HepG2 (cell line): Measurements from ENCODE around the gene POC1A. TPM values are rescaled to one million over a fixed set of nuclear protein-coding genes. Genes with fewer than 3 reads are reported as not detected.
A peak's percentile ranks its signal among the peaks of the same experiment; 100 is the strongest.

Experiments
- AGO2 ChIP-seq: fragments of 200-400 bp; formaldehyde crosslinking; optimal IDR thresholded peaks from 2 replicates; pipeline ENCODE3; 2017; ENCODE audit warnings: mild to moderate bottlenecking, low read depth, low read length, moderate library complexity
- ASH2L ChIP-seq: fragments of 300-600, 200-600 bp; sonication (generic); IDR thresholded peaks from 2 replicates; pipeline ENCODE4 v1.7.0; 2017; ENCODE audit warnings: low read depth, mild to moderate bottlenecking, moderate library complexity, mixed read lengths, low read length; ENCODE audit not compliant: insufficient read length
- ATF7 ChIP-seq, 2 experiments: fragments of 450-650 bp in 1 of 2; sonication (generic) in 1 of 2; formaldehyde crosslinking in 1 of 2; IDR thresholded peaks; 2 replicates each; pipeline versions ENCODE4 v1.4.0 to v1.6.1; 2016 to 2020; ENCODE audit warnings: antibody characterized with exemption in 1 of 2, mild to moderate bottlenecking in 1 of 2, missing genetic modification reagents in 1 of 2
- CEBPB ChIP-seq: IDR thresholded peaks from 2 replicates; pipeline ENCODE4 v1.6.1; 2011; ENCODE audit warnings: low read depth, low read length, improper control_type of control experiment, borderline replicate concordance
- CEBPZ ChIP-seq: IDR thresholded peaks from 2 replicates; pipeline ENCODE4 v1.6.1; 2012; ENCODE audit warnings: low read length, improper control_type of control experiment
- DNMT1 ChIP-seq: sonication (generic); formaldehyde crosslinking; IDR thresholded peaks from 2 replicates; pipeline ENCODE4 v1.5.1; 2020; ENCODE audit warnings: mild to moderate bottlenecking, missing genetic modification reagents
- ELF1 ChIP-seq: sonication (generic); formaldehyde crosslinking; IDR thresholded peaks from 2 replicates; pipeline ENCODE4 v1.4.0; 2020; ENCODE audit warnings: missing genetic modification reagents
- IKZF5 ChIP-seq: IDR thresholded peaks from 2 replicates; pipeline ENCODE4 v1.6.1; 2018; ENCODE audit warnings: missing genetic modification reagents, mild to moderate bottlenecking, missing compliant biosample characterization
- MAZ ChIP-seq, 2 experiments: sonication (generic) in 1 of 2; formaldehyde crosslinking in 1 of 2; IDR thresholded peaks; 2 replicates each; pipeline versions ENCODE4 v1.5.0 to v1.6.1; 2012 to 2020; ENCODE audit warnings: low read depth in 2 of 2, mild to moderate bottlenecking in 2 of 2, borderline replicate concordance in 1 of 2, improper control_type of control experiment in 1 of 2, low read length in 1 of 2, missing genetic modification reagents in 1 of 2, moderate library complexity in 1 of 2
- MXI1 ChIP-seq: IDR thresholded peaks from 3 replicates; pipeline ENCODE4 v1.6.1; 2012; ENCODE audit warnings: low read depth, low read length, inconsistent platforms, borderline replicate concordance
- NFYC ChIP-seq: IDR thresholded peaks from 2 replicates; pipeline ENCODE4 v1.6.1; 2016; ENCODE audit warnings: missing genetic modification reagents, missing compliant biosample characterization
- RNF2 ChIP-seq: fragments of 450-650 bp; conservative IDR thresholded peaks from 2 replicates; pipeline ENCODE4 v1.6.1; 2016; ENCODE audit warnings: low read depth
- RXRB ChIP-seq: IDR thresholded peaks from 2 replicates; pipeline ENCODE4 v1.6.1; 2016; ENCODE audit warnings: borderline replicate concordance, missing genetic modification reagents, missing compliant biosample characterization
- SP2 ChIP-seq: sonication (generic); formaldehyde crosslinking; IDR thresholded peaks from 2 replicates; pipeline ENCODE4 v1.5.1; 2020; ENCODE audit warnings: mild to moderate bottlenecking, missing genetic modification reagents
- SRSF4 ChIP-seq: fragments of 200-400 bp; formaldehyde crosslinking; IDR thresholded peaks from one replicate; pipeline ENCODE4 v1.6.1; 2018; ENCODE audit warnings: mild to moderate bottlenecking, low read depth, low read length, moderate library complexity; ENCODE audit not compliant: poor library complexity, severe bottlenecking
- ZBTB14 ChIP-seq: sonication (generic); formaldehyde crosslinking; IDR thresholded peaks from 2 replicates; pipeline ENCODE4 v1.4.0; 2020; ENCODE audit warnings: missing genetic modification reagents
- ZNF10 ChIP-seq: sonication (generic); formaldehyde crosslinking; IDR thresholded peaks from 2 replicates; pipeline ENCODE4 v1.4.0; 2020; ENCODE audit warnings: mild to moderate bottlenecking, low read depth, missing genetic modification reagents, borderline replicate concordance
- ZNF343 ChIP-seq: sonication (generic); formaldehyde crosslinking; IDR thresholded peaks from 2 replicates; pipeline ENCODE4 v1.4.0; 2020; ENCODE audit warnings: mild to moderate bottlenecking, missing genetic modification reagents
- ZNF687 ChIP-seq: sonication (generic); formaldehyde crosslinking; IDR thresholded peaks from 2 replicates; pipeline ENCODE4 v1.5.1; 2020; ENCODE audit warnings: mild to moderate bottlenecking, missing genetic modification reagents, moderate library complexity
- polyA plus RNA-seq, 8 experiments: library from polyadenylated mRNA; depleted of rRNA in 3 of 8; stranded (reverse) in 7 of 8; unstranded in 1 of 8; fragments of >200 nt; fragmentation: Illumina TruSeq in 4 of 8; extraction: Trizol in 4 of 8; gene quantifications; 2 replicates each; pipeline versions ENCODE4 v1.2.1 to v1.2.3, GENCODE V29; 2011 to 2016; ENCODE audit warnings: low read depth in 4 of 8, missing spikeins in 1 of 8, mixed read lengths in 1 of 8; ENCODE audit not compliant: insufficient read depth in 1 of 8
- total RNA-seq, 5 experiments: library from RNA; depleted of rRNA; stranded (reverse); fragments of >200 nt; fragmentation: Illumina TruSeq; extraction: Trizol; gene quantifications; 2 replicates each; pipeline ENCODE4 v1.2.3, GENCODE V29; 2016; ENCODE audit warnings: low read depth in 1 of 5

POC1A gene
- total and polyA plus RNA-seq, 2 of the 13 experiments (the other 11 are each of a cell fraction or from before 2014, with no cell fraction given), result 14.6 to 20.0 TPM

- no peak for TF ChIP-seq ZNF10 (CRISPR knock-in tag)
- no peak for TF ChIP-seq NFYC (CRISPR knock-in tag)
- peak; percentile 52; the same call in 1 of the 2 replicates for TF ChIP-seq RXRB (CRISPR knock-in tag)
- TF ChIP-seq ELF1 (CRISPR knock-in tag), result no peak
- TF ChIP-seq SRSF4, result no peak
- TF ChIP-seq ZNF343, result no peak
- no peak for TF ChIP-seq RNF2
- no peak for TF ChIP-seq MAZ (IDR thresholded peaks at IDR 0.05; ENCODE audit: borderline replicate concordance, low read depth, low read length)
- TF ChIP-seq MAZ (CRISPR knock-in tag; IDR thresholded peaks at IDR 0.05; ENCODE audit: low read depth), result no peak
- TF ChIP-seq ASH2L, result no peak
- no peak for TF ChIP-seq CEBPB
- TF ChIP-seq ZNF687 (CRISPR knock-in tag), result peak; percentile 50
- TF ChIP-seq CEBPZ, result no peak
- TF ChIP-seq DNMT1, result no peak
- TF ChIP-seq IKZF5 (CRISPR knock-in tag), result 0 out of 2 replicates have a peak, but pooled peaks have one; percentile 42
- no peak for TF ChIP-seq SP2
- no peak for TF ChIP-seq ATF7 (IDR thresholded peaks at IDR 0.05)
- no peak for TF ChIP-seq ATF7 (CRISPR knock-in tag; IDR thresholded peaks at IDR 0.05)
- no peak for TF ChIP-seq ZBTB14 (CRISPR knock-in tag)
- TF ChIP-seq MXI1, result peak; percentile 22; the same call in 1 of the 3 replicates
- TF ChIP-seq AGO2, result no peak
Observed at GRCh38 chr3:52128118-52128683, 26.0 kb downstream of the POC1A start (continued).
